Measurements from ENCODE around the gene ENDOV.
A peak's percentile ranks its signal among the peaks of the same experiment; 100 is the strongest.

The ENDOV gene

GRCh38 chr17:80468781-80469493, 54.0 kb downstream of the ENDOV start:
- H3K4me3 ChIP-seq, result no peak overlapping the region
- no peak for DNase-seq (ENCODE audit: low spot score)
- H3K27ac ChIP-seq, result no peak overlapping the region
- TF ChIP-seq CTCF (IDR thresholded peaks at IDR 0.05), result no peak

GRCh38 chr17:80469667-80470066, 54.7 kb downstream of the ENDOV start:
- no peak overlapping the region for H3K4me3 ChIP-seq
- DNase-seq (ENCODE audit: low spot score), result no peak
- H3K27ac ChIP-seq, result no peak overlapping the region
- no peak for TF ChIP-seq CTCF (IDR thresholded peaks at IDR 0.05)

GRCh38 chr17:80470603-80471002, 55.6 kb downstream of the ENDOV start:
- Histone ChIP-seq H3K4me3 (no peak overlapping the region), H3K27ac (no peak overlapping the region)
- TF ChIP-seq CTCF (IDR thresholded peaks at IDR 0.05), result no peak
- DNase-seq (ENCODE audit: low spot score), result no peak

GRCh38 chr17:80471922-80472321, 57.0 kb downstream of the ENDOV start:
- TF ChIP-seq CTCF (IDR thresholded peaks at IDR 0.05), result no peak
- DNase-seq (ENCODE audit: low spot score), result no peak
- Histone ChIP-seq H3K4me3 (no peak overlapping the region), H3K27ac (no peak overlapping the region)

GRCh38 chr17:80472996-80473395, 58.0 kb downstream of the ENDOV start:
- no peak for TF ChIP-seq CTCF (IDR thresholded peaks at IDR 0.05)
- DNase-seq (ENCODE audit: low spot score), result no peak
- Histone ChIP-seq H3K4me3 (no peak overlapping the region), H3K27ac (no peak overlapping the region)

GRCh38 chr17:80473701-80474100, 58.7 kb downstream of the ENDOV start:
- no peak for TF ChIP-seq CTCF (IDR thresholded peaks at IDR 0.05)
- Histone ChIP-seq H3K4me3 (no peak overlapping the region), H3K27ac (no peak overlapping the region)
- DNase-seq (ENCODE audit: low spot score), result no peak

- Histone ChIP-seq H3K4me3 (peak overlapping the region; percentile 67), H3K27ac (no peak overlapping the region)
- no peak for DNase-seq (ENCODE audit: low spot score)
- TF ChIP-seq CTCF (IDR thresholded peaks at IDR 0.05), result no peak
These were observed 59.4 kb downstream of the ENDOV start for GRCh38 chr17:80474231-80474960.
